DMS114 treated with DMSO at 0.1 percent for 48 hours (cell line): ENCODE measurements around the gene HIVEP3.

Experiments
- DNase-seq: peaks from one replicate; lab custom pipeline; 2025; ENCODE audit not compliant: unreplicated experiment; lab: John Stamatoyannopoulos, UW

HIVEP3 gene

DNA sequence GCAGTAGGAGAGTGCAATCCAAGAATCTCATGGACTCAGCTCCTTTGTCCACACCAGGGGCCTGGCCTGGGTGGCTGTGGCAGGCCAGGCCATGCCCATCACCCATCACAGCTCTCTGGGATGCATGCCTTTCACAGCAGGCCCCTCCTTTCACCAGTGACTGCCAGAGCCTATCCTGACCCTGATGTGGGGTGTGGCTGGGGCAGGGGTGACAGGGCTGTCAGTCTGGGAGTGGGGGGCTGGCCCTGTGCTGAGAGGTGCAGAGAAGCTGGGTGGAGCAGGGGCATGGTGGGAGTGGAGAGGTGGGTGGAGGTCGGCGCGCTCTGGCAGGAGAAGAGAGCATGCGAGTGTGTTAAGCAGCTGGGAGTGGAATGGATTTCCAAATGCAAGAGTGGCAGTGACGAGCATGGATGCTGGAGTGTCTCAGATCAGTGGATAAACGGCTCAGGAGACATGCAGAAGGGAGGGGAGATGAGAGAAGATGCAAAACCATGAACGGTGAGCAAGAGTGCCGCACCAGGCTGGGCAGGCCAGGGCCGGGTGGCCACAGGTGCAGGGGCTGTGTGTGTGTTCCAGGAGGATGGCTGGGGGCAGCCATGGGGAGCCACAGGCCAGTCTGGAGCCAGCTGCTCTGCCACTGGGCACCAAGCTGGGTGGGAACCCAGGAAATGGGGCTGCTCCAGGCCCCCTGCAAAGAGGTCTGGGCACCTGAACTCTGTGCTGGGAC is 394.6 kb downstream of the HIVEP3 start:
- DNase-seq, result no peak

DNA sequence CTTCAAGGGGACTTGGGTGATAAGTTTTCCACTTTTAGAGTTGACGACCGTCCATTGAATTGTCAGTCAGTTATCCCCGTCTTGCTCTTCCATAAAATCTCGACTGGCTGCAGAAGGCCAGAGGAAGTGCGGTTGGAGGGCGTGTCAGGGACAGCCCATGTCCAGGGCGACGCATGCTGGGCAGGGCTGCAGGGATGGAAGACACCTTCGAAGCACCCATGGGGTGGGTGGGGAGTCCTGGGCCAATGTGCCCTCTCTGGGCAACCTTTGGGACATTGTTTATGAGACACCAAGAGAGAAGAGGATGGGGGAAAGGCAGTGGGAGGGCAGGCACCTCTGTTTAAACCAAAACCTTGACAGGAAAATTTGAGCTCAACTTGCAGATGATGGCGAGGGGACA is 395.7 kb downstream of the HIVEP3 start:
- DNase-seq, result no peak

DNA sequence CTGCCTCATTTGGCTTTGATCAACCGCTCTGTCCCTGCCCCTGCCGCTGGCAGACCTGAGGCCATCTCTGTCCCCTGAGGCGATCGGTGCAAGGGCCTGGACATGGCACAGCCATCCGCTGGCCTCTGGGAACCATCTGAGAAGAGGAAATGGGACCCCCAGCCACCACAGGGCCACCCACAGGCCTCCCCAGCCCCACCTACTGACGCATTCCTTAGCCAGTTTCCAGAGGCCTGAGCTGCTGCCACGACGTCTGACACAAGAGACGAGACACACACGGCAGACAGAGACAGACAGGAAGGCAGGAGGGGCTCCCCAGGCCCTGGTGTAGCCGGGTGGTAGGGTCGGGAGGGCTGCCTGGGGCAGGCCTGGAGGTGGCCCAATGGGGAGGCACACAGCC is 397.0 kb downstream of the HIVEP3 start:
- DNase-seq, result no peak

- no peak for DNase-seq
Observed at GRCh38 chr1:41520951-41521752, 397.6 kb downstream of the HIVEP3 start.

DNA sequence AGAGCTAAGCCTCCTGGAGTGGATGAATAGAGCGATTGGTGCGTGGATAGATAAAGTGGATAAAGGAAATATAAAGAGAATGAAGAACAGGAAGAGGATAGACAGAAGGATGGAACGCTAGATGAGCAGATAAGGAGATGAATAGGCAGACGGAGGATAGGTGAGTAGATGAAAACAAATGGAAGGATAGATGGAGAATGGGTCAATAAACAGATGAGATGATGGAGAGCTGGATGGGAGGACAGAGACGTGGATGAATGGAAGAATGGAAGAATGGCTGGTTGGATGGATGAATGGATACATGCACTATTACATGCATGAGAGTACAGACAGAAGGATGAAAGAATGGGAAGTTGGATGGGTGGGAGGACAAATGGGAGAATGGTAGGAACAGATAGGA is 399.1 kb downstream of the HIVEP3 start:
- DNase-seq, result no peak

GRCh38 chr1:41518471-41518870 is 400.3 kb downstream of the HIVEP3 start:
- no peak for DNase-seq

- no peak for DNase-seq
Observed at GRCh38 chr1:41517062-41517438, 401.7 kb downstream of the HIVEP3 start.

DNA sequence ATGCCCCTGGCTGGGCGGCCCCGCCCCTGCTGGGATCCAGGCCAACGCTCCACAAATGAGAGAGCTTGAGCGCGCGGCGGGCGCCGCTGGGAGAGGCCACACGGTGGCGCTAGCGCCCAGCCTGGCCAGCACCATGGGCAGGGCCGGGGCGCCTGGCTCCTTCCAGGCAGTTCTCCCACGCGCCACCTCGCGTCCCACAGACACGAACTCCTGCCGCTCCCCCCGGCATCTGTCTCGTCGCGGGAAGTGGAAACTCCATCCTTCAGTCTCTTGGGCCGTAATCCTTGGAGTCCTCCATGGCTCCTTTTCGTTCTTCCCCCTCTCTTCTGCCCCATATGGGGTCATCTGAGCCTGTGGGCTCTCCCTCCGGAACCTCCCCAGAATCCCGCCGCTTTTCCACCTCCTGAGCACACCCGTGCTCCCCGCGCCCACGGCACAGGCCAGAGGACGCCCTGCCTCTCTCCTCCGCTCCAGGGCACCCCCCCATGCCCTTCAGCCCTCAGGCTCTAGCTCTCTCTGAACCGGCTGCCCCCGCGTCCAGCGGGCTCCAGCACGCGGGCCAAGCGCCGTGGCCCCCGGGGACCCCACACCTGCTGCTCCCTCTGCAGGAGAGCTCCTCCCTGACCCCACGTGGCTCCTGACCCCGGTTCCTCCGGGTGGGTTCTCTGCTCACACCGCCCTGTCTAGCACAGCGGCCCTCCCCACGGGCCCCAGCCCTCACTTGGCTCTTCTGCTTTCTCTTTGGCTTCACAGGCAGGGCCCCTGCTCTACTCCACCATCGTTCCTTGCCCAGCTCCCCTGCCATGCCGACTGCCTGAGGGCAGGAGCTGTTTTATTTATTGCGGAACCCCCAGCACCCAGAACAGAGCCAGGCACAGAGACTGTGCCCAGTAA is 402.3 kb downstream of the HIVEP3 start:
- DNase-seq, result peak; percentile 62

- DNase-seq, result no peak
Observed at GRCh38 chr1:41515778-41516167, 402.9 kb downstream of the HIVEP3 start.

DNA sequence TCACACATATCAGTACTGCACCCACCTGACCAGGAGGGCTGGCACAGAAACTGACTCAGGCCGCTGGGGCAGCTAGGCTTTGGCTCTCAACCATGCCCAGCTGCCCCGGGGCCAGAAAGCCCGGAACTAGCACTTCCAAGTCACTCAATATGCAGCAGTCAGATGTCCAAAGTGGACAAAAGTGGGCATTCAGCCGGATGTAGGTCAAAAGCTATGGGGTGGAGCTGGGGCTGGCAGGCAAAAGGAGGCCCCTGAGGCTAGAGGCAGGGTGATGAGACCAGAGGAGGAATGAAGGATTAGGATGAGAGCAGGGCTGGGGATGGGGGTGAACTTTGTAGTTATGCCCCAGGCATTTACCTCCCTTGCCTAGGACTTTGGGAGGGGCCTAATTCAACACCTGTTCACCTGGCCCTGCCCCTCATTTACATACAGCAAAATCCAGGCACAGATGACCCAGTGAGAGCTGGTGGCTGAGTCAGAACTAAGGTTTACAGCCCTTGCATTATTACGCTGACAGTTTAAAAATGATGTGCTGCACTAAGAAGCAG is 403.5 kb downstream of the HIVEP3 start:
- DNase-seq, result no peak

DNA sequence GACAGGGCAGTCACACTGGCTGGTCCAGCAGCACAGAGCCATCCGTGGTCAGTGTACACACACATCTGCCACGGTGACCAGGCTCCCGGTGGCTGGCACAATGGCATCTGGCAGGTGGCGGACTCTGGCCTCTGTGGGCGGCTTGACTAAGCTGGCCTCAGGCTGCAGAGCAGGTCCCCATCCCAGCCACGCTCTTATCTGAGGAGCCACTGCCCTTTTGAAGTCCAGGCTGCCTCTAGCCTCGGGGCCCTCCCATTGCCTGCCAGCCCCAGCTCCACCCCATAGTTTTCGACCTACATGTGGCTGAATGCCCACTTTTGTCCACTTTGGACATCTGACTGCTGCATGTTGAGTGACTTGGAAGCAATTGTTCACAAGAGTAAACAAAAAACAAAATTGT is 404.3 kb downstream of the HIVEP3 start:
- DNase-seq, result no peak

DNA sequence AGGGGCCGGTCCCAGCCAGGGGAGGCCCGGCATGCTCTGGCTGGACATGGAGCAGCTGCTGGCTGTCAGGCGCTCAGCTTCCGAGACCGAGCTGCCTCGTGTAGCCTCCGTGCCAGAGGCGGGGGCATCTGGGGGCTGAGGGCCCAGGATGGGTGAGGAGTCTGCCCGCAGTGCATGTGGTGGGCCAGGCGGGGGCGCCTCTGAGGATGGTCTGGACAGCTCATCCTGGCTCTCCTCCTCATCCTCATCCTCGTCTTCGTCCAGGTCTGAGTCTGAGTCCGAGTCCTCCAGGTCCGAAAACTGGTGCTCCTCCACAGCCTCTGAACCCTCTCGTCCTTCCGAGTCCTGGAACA is 405.4 kb downstream of the HIVEP3 start:
- no peak for DNase-seq

DNA sequence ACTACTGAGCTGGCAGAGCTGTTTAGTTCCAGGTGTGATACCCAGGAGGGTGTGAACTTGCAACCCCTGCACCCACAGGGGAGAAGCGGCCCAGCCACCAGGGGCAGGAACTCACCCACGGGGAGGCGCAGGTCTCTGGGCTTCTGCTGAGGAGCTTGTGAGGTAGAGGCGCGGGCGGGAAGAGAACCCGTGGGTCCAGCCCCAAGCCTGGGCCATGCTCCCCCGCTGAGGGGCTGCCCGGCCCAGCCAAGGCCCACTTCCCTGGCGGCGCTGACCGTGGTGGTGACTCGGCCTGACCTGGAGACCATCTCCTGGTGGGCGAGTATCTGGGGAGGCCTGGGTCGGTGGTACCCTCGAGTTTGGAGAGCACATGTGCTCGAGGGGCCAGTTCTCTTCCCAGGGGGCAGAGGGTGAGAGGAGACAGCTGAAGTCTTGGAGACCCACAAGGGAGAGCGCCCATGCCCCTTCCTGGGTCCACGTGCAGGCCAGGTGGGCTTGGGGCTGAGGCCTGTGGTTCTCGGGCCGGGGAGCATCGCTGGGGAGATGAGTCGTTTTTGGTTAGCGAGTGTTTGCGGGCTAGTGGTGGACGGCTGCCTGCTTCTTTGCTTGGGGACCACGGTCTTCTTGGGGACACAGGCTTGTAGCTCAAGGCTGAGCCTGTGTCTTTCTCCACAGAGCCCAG is 405.9 kb downstream of the HIVEP3 start:
- DNase-seq, result no peak

GRCh38 chr1:41511239-41511540 is 407.5 kb downstream of the HIVEP3 start:
- no peak for DNase-seq

DNA sequence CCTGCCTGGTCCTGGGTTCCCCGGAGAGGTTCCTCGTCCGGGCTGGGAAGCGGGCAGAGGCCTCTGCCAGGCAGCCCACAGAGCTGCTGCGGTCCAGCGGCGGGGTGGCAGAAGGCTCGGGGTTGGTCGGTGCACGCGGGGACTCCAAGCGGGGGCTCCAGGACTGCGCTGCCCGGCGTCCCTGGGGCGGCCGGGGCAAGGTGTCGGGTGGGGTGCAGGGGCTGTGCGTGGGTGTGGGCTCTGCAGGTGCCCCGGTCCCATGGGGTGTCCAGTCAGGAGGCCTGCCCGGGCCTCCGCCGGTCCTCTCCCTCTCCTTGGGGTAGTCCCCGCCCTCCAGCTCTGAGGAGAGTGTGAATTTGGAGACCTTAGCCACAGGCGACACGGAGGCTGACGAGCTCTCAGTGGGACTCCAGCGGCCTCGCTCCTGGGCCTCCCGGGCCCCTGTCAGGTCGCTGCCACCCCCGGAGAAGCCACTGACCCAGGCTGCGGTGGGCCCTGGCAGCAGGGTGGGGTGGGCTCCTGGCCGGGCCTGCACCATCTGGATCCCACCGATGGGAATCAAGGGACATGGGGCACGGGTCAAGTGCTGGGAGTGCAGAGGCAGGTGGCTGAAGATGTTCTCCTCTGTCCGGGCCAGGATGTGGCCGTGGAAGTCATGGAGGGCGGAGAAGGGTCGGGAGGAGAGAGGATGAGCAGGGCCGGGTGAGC is 408.0 kb downstream of the HIVEP3 start:
- DNase-seq, result no peak

DNA sequence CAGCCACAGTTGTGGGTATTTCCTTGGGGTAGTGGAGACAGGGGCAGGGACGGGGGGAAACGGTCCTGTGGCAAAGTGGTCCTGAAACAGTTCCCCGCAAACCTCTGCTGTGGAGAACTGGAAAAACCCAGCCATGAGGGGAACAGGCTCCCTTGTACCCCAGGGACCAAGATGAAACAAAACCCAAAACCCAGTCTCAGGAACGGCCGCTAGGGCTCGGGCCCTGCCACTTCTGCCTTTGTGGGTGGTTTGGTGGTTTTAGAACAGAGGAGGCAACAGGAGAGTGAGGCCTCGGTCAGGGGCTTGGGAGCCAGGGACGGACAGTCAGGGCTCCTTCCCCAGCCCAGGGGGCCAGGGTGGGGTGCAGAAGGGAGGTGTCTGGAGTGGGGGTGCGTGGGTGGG is 409.5 kb downstream of the HIVEP3 start:
- no peak for DNase-seq

- no peak for DNase-seq
Observed at GRCh38 chr1:41508290-41508689, 410.4 kb downstream of the HIVEP3 start.

DNA sequence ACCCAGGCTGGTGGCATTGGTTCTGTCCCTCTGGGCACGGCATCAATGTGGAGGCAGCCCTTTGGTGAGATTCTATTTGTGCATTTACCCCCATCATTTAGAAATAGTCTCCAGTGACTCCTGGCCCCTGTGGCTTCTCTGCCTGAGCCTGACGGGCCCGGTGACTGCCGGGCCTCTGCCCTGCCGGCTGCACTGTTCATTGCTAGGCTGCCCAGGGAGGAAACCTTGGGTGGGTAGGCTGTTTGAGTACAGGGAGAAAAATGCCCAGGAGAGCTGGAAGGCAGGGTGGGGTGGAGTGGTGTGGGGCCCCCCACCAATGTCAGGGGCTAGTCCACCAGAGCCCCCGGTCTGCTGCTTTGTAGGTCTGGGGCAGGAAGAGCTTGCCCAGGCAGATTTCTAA is 410.9 kb downstream of the HIVEP3 start:
- DNase-seq, result no peak

DNA sequence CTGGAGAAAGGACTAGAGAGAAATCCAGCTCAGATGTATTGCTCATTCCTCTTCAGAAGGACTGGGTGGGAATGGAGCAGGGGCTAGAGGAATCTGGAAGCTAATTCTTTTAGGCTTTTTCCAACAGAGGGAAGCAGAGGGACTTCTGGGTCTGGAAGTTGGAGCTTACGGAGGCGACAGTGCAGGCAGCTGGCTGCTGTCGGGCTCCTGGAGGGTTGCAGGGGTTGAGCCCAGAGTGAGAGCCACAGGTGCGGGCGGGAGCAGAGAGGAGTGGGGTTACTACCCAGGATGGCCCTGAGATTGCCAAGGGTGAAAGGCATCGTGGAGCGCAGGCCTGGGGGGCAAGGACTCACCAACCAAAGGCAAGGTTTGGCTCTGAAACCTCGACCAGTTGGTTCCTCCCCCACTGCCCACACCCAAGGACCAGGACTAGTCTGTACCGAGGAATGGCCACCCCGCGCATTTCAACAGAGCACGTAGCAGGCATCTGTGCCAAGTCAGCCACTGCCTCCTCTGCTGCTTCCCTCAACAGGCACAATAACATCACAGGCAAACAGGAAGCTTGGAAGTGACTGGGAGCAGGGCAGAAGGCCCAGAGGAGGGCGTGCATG is 411.5 kb downstream of the HIVEP3 start:
- no peak for DNase-seq
